H9 (cell line): ENCODE results near the gene TMEM107. TPM values are rescaled to one million over a fixed set of nuclear protein-coding genes. Genes with fewer than 3 reads are reported as not detected.

Source experiments
- DNase-seq: peaks from one replicate; pipeline ENCODE4 v3.0.0-alpha.2; 2017
- H2AFZ ChIP-seq: one replicate; pipeline ENCODE4 v1.6.1; 2013; ENCODE audit warnings: mild to moderate bottlenecking, low read length, control low read depth, moderate library complexity
- H2AK5ac ChIP-seq: 2 replicates; pipeline ENCODE4 v1.6.1; 2013; ENCODE audit warnings: low read length, control low read depth, mixed read lengths; ENCODE audit not compliant: insufficient read length
- H2BK120ac ChIP-seq: one replicate; pipeline ENCODE4 v1.6.1; 2013; ENCODE audit warnings: low read depth, mild to moderate bottlenecking, low read length, control low read depth, inconsistent platforms; ENCODE audit not compliant: poor library complexity, severe bottlenecking
- H2BK12ac ChIP-seq: 2 replicates; pipeline ENCODE4 v1.6.1; 2013; ENCODE audit warnings: low read length, control low read depth, mixed read lengths, low read depth; ENCODE audit not compliant: insufficient read length
- H2BK15ac ChIP-seq: 2 replicates; pipeline ENCODE4 v1.6.1; 2013; ENCODE audit warnings: low read depth, low read length, control low read depth
- H2BK20ac ChIP-seq: one replicate; pipeline ENCODE4 v1.6.1; 2013; ENCODE audit warnings: low read depth, mild to moderate bottlenecking, low read length, control low read depth, inconsistent platforms; ENCODE audit not compliant: poor library complexity, severe bottlenecking
- H2BK5ac ChIP-seq: 2 replicates; pipeline ENCODE4 v1.6.1; 2013; ENCODE audit warnings: low read length, control low read depth, mixed read lengths; ENCODE audit not compliant: insufficient read length
- H3K14ac ChIP-seq: 2 replicates; pipeline ENCODE4 v1.6.1; 2013; ENCODE audit warnings: low read length, control low read depth; ENCODE audit not compliant: insufficient read depth
- H3K18ac ChIP-seq: 2 replicates; pipeline ENCODE4 v1.6.1; 2013; ENCODE audit warnings: low read depth, mild to moderate bottlenecking, mixed read lengths, low read length, control low read depth; ENCODE audit not compliant: insufficient read length
- H3K23ac ChIP-seq: 2 replicates; pipeline ENCODE4 v1.6.1; 2013; ENCODE audit warnings: low read length, control low read depth, mixed read lengths, low read depth; ENCODE audit not compliant: insufficient read length
- H3K23me2 ChIP-seq: 2 replicates; pipeline ENCODE4 v1.6.1; 2013; ENCODE audit warnings: low read depth, mild to moderate bottlenecking, mixed read lengths, low read length, control low read depth; ENCODE audit not compliant: insufficient read length, poor library complexity, severe bottlenecking
- H3K27ac ChIP-seq: 2 replicates; pipeline ENCODE4 v1.5.1; 2013; ENCODE audit warnings: low read length, control low read depth, mixed read lengths, low read depth; ENCODE audit not compliant: insufficient read length
- H3K27me3 ChIP-seq: 2 replicates; pipeline ENCODE4 v1.6.1; 2013; ENCODE audit warnings: low read length, control low read depth, inconsistent platforms; ENCODE audit not compliant: insufficient read depth
- H3K4ac ChIP-seq: 2 replicates; pipeline ENCODE4 v1.6.1; 2013; ENCODE audit warnings: low read depth, mild to moderate bottlenecking, control low read depth, inconsistent platforms, low read length, moderate library complexity
- H3K4me1 ChIP-seq: 2 replicates; pipeline ENCODE4 v1.6.1; 2013; ENCODE audit warnings: low read length, control low read depth, inconsistent platforms; ENCODE audit not compliant: insufficient read depth
- H3K4me2 ChIP-seq: 2 replicates; pipeline ENCODE4 v1.6.1; 2013; ENCODE audit warnings: low read length, control low read depth, mixed read lengths; ENCODE audit not compliant: insufficient read length, insufficient read depth
- H3K56ac ChIP-seq: 2 replicates; pipeline ENCODE4 v1.6.1; 2013; ENCODE audit warnings: low read depth, mild to moderate bottlenecking, mixed read lengths, low read length, control low read depth; ENCODE audit not compliant: insufficient read length
- H3K79me1 ChIP-seq: 2 replicates; pipeline ENCODE4 v1.6.1; 2013; ENCODE audit warnings: low read depth, mild to moderate bottlenecking, moderate library complexity, low read length, control low read depth, inconsistent platforms; ENCODE audit not compliant: insufficient read depth, poor library complexity, severe bottlenecking
- H3K79me2 ChIP-seq: 2 replicates; pipeline ENCODE4 v1.6.1; 2013; ENCODE audit warnings: low read length, control low read depth, inconsistent platforms; ENCODE audit not compliant: insufficient read depth
- H3K9ac ChIP-seq: 2 replicates; pipeline ENCODE4 v1.6.1; 2013; ENCODE audit warnings: low read length, control low read depth, mixed read lengths; ENCODE audit not compliant: insufficient read length; ENCODE audit errors: extremely low read depth
- H3K9me3 ChIP-seq: one replicate; pipeline ENCODE4 v1.6.1; 2013; ENCODE audit warnings: low read depth, low read length, inconsistent platforms; ENCODE audit not compliant: control insufficient read depth
- H3T11ph ChIP-seq: one replicate; pipeline ENCODE4 v1.6.1; 2013; ENCODE audit warnings: mild to moderate bottlenecking, low read length, control low read depth, inconsistent platforms
- H4K20me1 ChIP-seq: one replicate; pipeline ENCODE4 v1.6.1; 2013; ENCODE audit not compliant: control insufficient read depth, insufficient read length, insufficient read depth
- H4K5ac ChIP-seq: 2 replicates; pipeline ENCODE4 v1.6.1; 2013; ENCODE audit warnings: low read depth, mild to moderate bottlenecking, mixed read lengths, low read length, control low read depth; ENCODE audit not compliant: insufficient read length
- H4K8ac ChIP-seq: replicated peaks from 2 replicates; pipeline ENCODE4 v1.6.1; 2013; ENCODE audit warnings: low read length, control low read depth, mixed read lengths, low read depth; ENCODE audit not compliant: insufficient read length
- H4K91ac ChIP-seq: 2 replicates; pipeline ENCODE4 v1.6.1; 2013; ENCODE audit warnings: low read depth, mild to moderate bottlenecking, moderate library complexity, mixed read lengths, low read length, control low read depth; ENCODE audit not compliant: insufficient read length
- H3K27ac Mint-ChIP-seq, 3 experiments: 2 replicates in 2 of 3; 3 replicates in 1 of 3; pipeline ENCODE4 v1.8.0; 2020 to 2021; ENCODE audit warnings: mixed read lengths in 3 of 3, mild to moderate bottlenecking in 1 of 3, moderate library complexity in 1 of 3
- H3K27me3 Mint-ChIP-seq: 2 replicates; pipeline ENCODE4 v1.8.0; 2021; ENCODE audit warnings: low read depth, mild to moderate bottlenecking, moderate library complexity, mixed read lengths
- H3K36me3 Mint-ChIP-seq, 3 experiments: 2 replicates in 2 of 3; 3 replicates in 1 of 3; pipeline ENCODE4 v1.8.0; 2020 to 2021; ENCODE audit warnings: low read depth in 3 of 3, mixed read lengths in 3 of 3; ENCODE audit not compliant: insufficient read depth in 1 of 3
- H3K4me1 Mint-ChIP-seq, 2 experiments: 2 replicates each; pipeline ENCODE4 v1.8.0; 2020; ENCODE audit warnings: mixed read lengths in 2 of 2
- H3K4me3 Mint-ChIP-seq, 2 experiments: 2 replicates in 1 of 2; 3 replicates in 1 of 2; pipeline ENCODE4 v1.8.0; 2020 to 2021; ENCODE audit warnings: mild to moderate bottlenecking in 2 of 2, mixed read lengths in 2 of 2, moderate library complexity in 1 of 2
- H3K9me3 Mint-ChIP-seq, 2 experiments: 2 replicates in 1 of 2; 3 replicates in 1 of 2; pipeline ENCODE4 v1.8.0; 2020; ENCODE audit warnings: mild to moderate bottlenecking in 2 of 2, mixed read lengths in 2 of 2, moderate library complexity in 1 of 2
- WGBS: extraction: QIAGEN DNeasy Blood & Tissue Kit; methylation state at CpG from one replicate; pipeline ENCODE4 v1.1.7; 2013; ENCODE audit warnings: missing lambda C conversion rate, low lambda C conversion rate, mixed read lengths; ENCODE audit not compliant: insufficient read length; ENCODE audit errors: extremely low coverage; 5-methylcytosine and 5-hydroxymethylcytosine counted together
- total RNA-seq: library from RNA; stranded (reverse); gene quantifications from 2 replicates; pipeline ENCODE4 v1.2.1, GENCODE V29; 2021
- TF ChIP-seq, protein P1 (sequence below): fragments of 200-600 bp; sonication (generic); conservative IDR thresholded peaks from 3 replicates; pipeline ENCODE4 v1.8.0; 2021; ENCODE audit warnings: antibody characterized with exemption, mild to moderate bottlenecking

TMEM107 gene
- total RNA-seq, 1 experiment from 2014 or later: 12.7 TPM

GRCh38 chr17:8153957-8154607 lies 22.1 kb downstream of the TMEM107 start:
- Histone ChIP-seq H4K91ac (no peak overlapping the region), H3K23ac (no peak overlapping the region), H3K4ac (no peak overlapping the region; the same call in 1 of the 2 replicates), H2BK5ac (no peak overlapping the region), H3K4me2 (peak overlapping the region; percentile 59), H3K79me1 (peaks cover 2% of the 10 kb centered on the region), H2BK20ac (no peak overlapping the region), H2AK5ac (no peak overlapping the region), H3K27me3 (no peaks in the 10 kb centered on the region), H3K27ac (peak overlapping the region; percentile 18), H4K5ac (no peak overlapping the region), H2BK12ac (peak overlapping the region; percentile 59), H3K9ac (peak overlapping the region; percentile 20), H2AFZ (no peak overlapping the region), H4K20me1 (no peaks in the 10 kb centered on the region), H3K79me2 (no peaks in the 10 kb centered on the region), H3K14ac (peak overlapping the region; percentile 90; the same call in 1 of the 2 replicates), H2BK120ac (peak overlapping the region; percentile 86), H3K18ac (peak overlapping the region; percentile 92), H4K8ac (no peak overlapping the region), H3K9me3 (no peaks in the 10 kb centered on the region), H3K23me2 (peaks cover 21% of the 10 kb centered on the region), H3K4me1 (peaks cover 5% of the 10 kb centered on the region), H3T11ph (peak overlapping the region; percentile 90), H2BK15ac (no peak overlapping the region), H3K56ac (no peak overlapping the region)
- H3K4me1 Mint-ChIP-seq: peaks cover 21 to 27% of the 10 kb centered on the region in 2 experiments
- H3K27me3 Mint-ChIP-seq: peaks cover 3% of the 10 kb centered on the region
- peak; percentile 99 for DNase-seq
- H3K36me3 Mint-ChIP-seq: peaks cover 5 to 9% (median 9%) of the 10 kb centered on the region in 3 experiments
- no peaks in the 10 kb centered on the region for H3K9me3 Mint-ChIP-seq
- no peak overlapping the region; a peak in 2 of 5 replicates for H3K4me3 Mint-ChIP-seq
- peak overlapping the region; percentile 97 to 99 (median 99) for H3K27ac Mint-ChIP-seq
- no CpG with 5 or more reads among the region's 22 CpGs for WGBS
- TF ChIP-seq, protein P1, sequence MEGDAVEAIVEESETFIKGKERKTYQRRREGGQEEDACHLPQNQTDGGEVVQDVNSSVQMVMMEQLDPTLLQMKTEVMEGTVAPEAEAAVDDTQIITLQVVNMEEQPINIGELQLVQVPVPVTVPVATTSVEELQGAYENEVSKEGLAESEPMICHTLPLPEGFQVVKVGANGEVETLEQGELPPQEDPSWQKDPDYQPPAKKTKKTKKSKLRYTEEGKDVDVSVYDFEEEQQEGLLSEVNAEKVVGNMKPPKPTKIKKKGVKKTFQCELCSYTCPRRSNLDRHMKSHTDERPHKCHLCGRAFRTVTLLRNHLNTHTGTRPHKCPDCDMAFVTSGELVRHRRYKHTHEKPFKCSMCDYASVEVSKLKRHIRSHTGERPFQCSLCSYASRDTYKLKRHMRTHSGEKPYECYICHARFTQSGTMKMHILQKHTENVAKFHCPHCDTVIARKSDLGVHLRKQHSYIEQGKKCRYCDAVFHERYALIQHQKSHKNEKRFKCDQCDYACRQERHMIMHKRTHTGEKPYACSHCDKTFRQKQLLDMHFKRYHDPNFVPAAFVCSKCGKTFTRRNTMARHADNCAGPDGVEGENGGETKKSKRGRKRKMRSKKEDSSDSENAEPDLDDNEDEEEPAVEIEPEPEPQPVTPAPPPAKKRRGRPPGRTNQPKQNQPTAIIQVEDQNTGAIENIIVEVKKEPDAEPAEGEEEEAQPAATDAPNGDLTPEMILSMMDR: no peak
